ENCODE measurements around the gene FOXD3. TPM values are rescaled to one million over a fixed set of nuclear protein-coding genes. Genes with fewer than 3 reads are reported as not detected.

FOXD3 gene
- total RNA-seq, 1 donor from 2014 or later = 0.05 TPM

GRCh38 chr1:63320022-63320721 is 2.2 kb upstream of the FOXD3 start:
- DNase-seq (ENCODE audit: low read depth) = no peak

- no peak for DNase-seq (ENCODE audit: low read depth)
These were observed 1.1 kb upstream of the FOXD3 start for GRCh38 chr1:63321066-63321784.

GRCh38 chr1:63321785-63322113 is 618 bp upstream of the FOXD3 start:
- DNase-seq (ENCODE audit: low read depth) = no peak

GRCh38 chr1:63322944-63323864 is 837 bp downstream of the FOXD3 start:
- no peak for DNase-seq (ENCODE audit: low read depth)

- DNase-seq (ENCODE audit: low read depth) = no peak
These were observed 1.8 kb downstream of the FOXD3 start for GRCh38 chr1:63323865-63324778.

- no peak for DNase-seq (ENCODE audit: low read depth)
These were observed 2.4 kb downstream of the FOXD3 start for GRCh38 chr1:63324779-63325119.

- no peak for DNase-seq (ENCODE audit: low read depth)
These were observed 3.1 kb downstream of the FOXD3 start for GRCh38 chr1:63325279-63325985.

- DNase-seq (ENCODE audit: low read depth) = no peak
These were observed 3.7 kb downstream of the FOXD3 start for GRCh38 chr1:63326106-63326472.

GRCh38 chr1:63326473-63327380 is 4.4 kb downstream of the FOXD3 start:
- DNase-seq (ENCODE audit: low read depth) = no peak

GRCh38 chr1:63327417-63328054 is 5.2 kb downstream of the FOXD3 start:
- DNase-seq (ENCODE audit: low read depth) = peak; percentile 47

- no peak for DNase-seq (ENCODE audit: low read depth)
These were observed 5.8 kb downstream of the FOXD3 start for GRCh38 chr1:63328122-63328521.

GRCh38 chr1:63328781-63329180 is 6.4 kb downstream of the FOXD3 start:
- no peak for DNase-seq (ENCODE audit: low read depth)

GRCh38 chr1:63329621-63330330 is 7.4 kb downstream of the FOXD3 start:
- DNase-seq (ENCODE audit: low read depth) = no peak

- no peak for DNase-seq (ENCODE audit: low read depth)
These were observed 8.1 kb downstream of the FOXD3 start for GRCh38 chr1:63330331-63330916.

GRCh38 chr1:63342402-63342801 is 20.0 kb downstream of the FOXD3 start:
- no peak for DNase-seq (ENCODE audit: low read depth)

GRCh38 chr1:63343922-63344321 is 21.6 kb downstream of the FOXD3 start:
- DNase-seq (ENCODE audit: low read depth) = no peak

- no peak for DNase-seq (ENCODE audit: low read depth)
These were observed 28.0 kb downstream of the FOXD3 start for GRCh38 chr1:63350320-63350719.

GRCh38 chr1:63352736-63353135 is 30.4 kb downstream of the FOXD3 start:
- no peak for DNase-seq (ENCODE audit: low read depth)
